ENCODE results near the gene AGPAT3. TPM values are rescaled to one million over a fixed set of nuclear protein-coding genes. Genes with fewer than 3 reads are reported as not detected.
"Not testable (repeated sequence)": the region's sequence is repeated elsewhere in the genome, so short reads cannot be mapped to it uniquely, and the experiment has no call there.

AGPAT3 gene, protein sequence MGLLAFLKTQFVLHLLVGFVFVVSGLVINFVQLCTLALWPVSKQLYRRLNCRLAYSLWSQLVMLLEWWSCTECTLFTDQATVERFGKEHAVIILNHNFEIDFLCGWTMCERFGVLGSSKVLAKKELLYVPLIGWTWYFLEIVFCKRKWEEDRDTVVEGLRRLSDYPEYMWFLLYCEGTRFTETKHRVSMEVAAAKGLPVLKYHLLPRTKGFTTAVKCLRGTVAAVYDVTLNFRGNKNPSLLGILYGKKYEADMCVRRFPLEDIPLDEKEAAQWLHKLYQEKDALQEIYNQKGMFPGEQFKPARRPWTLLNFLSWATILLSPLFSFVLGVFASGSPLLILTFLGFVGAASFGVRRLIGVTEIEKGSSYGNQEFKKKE
- polyA plus RNA-seq (2013, experiment 1 of 2) = 12.9 TPM
- 13.6 TPM for polyA plus RNA-seq (2013, experiment 2 of 2)

DNA sequence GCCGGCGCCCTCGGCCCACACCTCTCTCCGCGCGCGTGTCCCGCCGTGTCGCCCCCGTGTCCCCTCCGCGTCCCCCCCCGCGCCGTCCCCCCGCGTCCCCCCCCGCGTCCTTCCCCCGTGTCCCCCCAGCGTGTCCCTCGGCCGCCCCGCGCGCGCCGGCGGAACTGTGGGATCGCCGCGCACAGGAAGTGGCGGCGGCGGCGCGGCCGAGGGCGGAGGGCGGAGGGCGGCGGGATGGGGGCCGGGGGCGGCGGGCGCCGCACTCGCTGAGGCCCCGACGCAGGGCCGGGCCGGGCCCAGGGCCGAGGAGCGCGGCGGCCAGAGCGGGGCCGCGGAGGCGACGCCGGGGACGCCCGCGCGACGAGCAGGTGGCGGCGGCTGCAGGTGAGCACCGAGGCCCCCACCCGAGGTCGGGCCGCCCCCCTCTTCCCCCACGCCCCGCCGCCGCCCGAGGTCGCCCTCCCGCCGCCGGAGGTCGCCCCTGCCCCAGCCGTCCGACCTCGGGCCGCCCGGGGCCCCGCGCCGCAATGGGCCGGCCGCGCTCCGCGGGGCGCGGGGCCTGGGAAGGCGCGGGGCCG is at the start of gene AGPAT3:
AGPAT3 (plus strand) TSS at position 262 of the 578 bp plus-strand sequence. CDS start 94,459 bp downstream, outside the sequence.
- H3K4me1 ChIP-seq (ENCODE audit: control insufficient read depth, insufficient read depth, low read length, poor library complexity, severe bottlenecking) = no peaks in the 10 kb centered on the region
- no peak within 1 kb of the TSS for H3K27ac ChIP-seq (ENCODE audit: low read depth, low read length, severe bottlenecking)
- H3K4me3 ChIP-seq (ENCODE audit: extremely low read depth, insufficient read depth, low read length, poor library complexity, severe bottlenecking) = peak within 1 kb of the TSS; percentile 53
- no peaks in the 10 kb centered on the region for H3K36me3 ChIP-seq (ENCODE audit: control insufficient read depth, insufficient read depth, low read length)
- H3K9me3 ChIP-seq (ENCODE audit: control insufficient read depth, low read length) = no peaks in the 10 kb centered on the region
- WGBS, 2 experiments (ENCODE audit: insufficient coverage in 2 of 2) = 0% methylated on average over 40 to 41 of the region's 102 CpGs

- no peaks in the 10 kb centered on the region for H3K9me3 ChIP-seq (ENCODE audit: control insufficient read depth, low read length)
- no peak overlapping the region for H3K27ac ChIP-seq (ENCODE audit: low read depth, low read length, severe bottlenecking)
- no peaks in the 10 kb centered on the region for H3K4me1 ChIP-seq (ENCODE audit: control insufficient read depth, insufficient read depth, low read length, poor library complexity, severe bottlenecking)
- H3K4me3 ChIP-seq (ENCODE audit: extremely low read depth, insufficient read depth, low read length, poor library complexity, severe bottlenecking) = no peak overlapping the region
- WGBS, 2 experiments (ENCODE audit: insufficient coverage in 2 of 2) = 92 to 97% methylated on average over 11 to 15 of the region's 15 CpGs
- no peaks in the 10 kb centered on the region for H3K36me3 ChIP-seq (ENCODE audit: control insufficient read depth, insufficient read depth, low read length)
Observed at GRCh38 chr21:43815991-43816390, 49.0 kb upstream of the AGPAT3 start.

DNA sequence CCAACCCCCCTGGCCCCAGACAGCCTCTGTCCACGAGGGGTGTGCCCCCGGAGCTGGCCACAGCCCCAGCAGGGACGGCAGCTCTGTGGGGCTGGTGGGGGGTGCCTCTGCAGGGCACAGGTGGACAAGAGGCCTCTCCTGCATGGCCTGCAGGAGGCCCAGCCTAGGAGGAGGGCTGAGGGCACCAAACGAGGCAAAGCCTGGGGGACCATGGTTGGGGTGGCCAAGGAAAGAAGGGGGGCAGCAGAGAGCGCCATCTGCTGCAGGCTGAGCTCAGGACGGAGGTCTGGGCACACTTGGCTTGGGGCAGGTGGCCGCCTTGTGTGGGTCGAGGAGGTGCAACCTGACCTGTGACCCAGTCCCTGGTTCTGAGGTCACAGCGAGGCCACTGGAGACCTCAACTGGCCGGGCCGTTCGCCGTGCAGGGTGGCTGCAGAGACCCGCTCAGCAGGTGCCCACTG is 48.4 kb upstream of the AGPAT3 start:
- H3K9me3 ChIP-seq (ENCODE audit: control insufficient read depth, low read length) = no peaks in the 10 kb centered on the region
- H3K4me1 ChIP-seq (ENCODE audit: control insufficient read depth, insufficient read depth, low read length, poor library complexity, severe bottlenecking) = no peaks in the 10 kb centered on the region
- H3K27ac ChIP-seq (ENCODE audit: low read depth, low read length, severe bottlenecking) = no peak overlapping the region
- no peaks in the 10 kb centered on the region for H3K36me3 ChIP-seq (ENCODE audit: control insufficient read depth, insufficient read depth, low read length)
- 86 to 87% methylated on average over 11 of the region's 14 CpGs for WGBS, 2 experiments (ENCODE audit: insufficient coverage in 2 of 2)
- H3K4me3 ChIP-seq (ENCODE audit: extremely low read depth, insufficient read depth, low read length, poor library complexity, severe bottlenecking) = no peak overlapping the region

DNA sequence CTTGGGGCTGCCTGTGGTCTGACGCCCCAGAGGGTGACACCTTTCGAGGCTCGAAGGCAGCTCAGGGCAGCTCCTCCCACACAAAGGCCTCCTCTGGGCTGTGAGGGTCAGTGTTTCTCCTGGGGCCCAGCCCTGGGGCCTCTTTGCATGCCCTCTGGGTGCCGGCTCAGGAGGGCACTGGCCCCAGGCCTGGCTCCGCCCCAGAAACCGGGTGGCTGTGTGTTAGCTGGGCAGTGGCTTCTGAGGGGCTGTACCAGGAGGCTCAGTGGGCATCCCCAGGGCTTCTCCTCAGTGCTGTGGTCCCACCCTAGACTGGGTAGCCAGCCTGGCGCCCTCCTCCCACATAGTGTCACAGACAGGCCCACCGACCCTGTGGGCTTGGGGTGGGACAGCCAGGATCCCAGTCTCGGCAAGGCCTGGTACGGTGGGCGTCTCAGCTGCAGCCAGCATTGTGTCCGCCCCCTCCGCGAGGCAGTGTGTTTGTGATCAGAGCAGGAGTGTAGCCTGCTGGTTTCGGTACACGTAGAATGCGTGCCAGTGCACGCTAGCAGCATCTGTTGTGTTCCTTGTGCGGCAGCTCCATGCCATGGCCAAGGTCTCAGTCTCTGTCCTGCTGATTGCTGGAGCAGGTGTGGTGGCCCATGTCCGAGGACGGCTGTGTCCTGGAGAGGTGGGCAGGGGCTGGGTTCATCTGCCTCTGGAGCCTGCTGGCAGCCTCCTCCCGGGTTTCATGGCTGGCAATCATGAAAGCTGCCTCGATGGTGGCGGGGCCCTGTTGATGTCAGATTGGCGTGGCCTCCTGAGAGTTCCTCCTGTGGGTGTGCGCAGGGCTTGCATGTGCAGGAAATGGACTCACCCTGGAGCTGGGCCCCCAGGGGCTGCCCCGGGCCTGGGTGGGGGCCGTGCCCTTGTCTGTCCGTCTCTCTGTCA is 47.6 kb upstream of the AGPAT3 start:
- Histone ChIP-seq H3K9me3 (ENCODE audit: control insufficient read depth, low read length) (no peaks in the 10 kb centered on the region), H3K4me3 (ENCODE audit: extremely low read depth, insufficient read depth, low read length, poor library complexity, severe bottlenecking) (no peak overlapping the region), H3K27ac (ENCODE audit: low read depth, low read length, severe bottlenecking) (no peak overlapping the region), H3K4me1 (ENCODE audit: control insufficient read depth, insufficient read depth, low read length, poor library complexity, severe bottlenecking) (no peaks in the 10 kb centered on the region), H3K36me3 (ENCODE audit: control insufficient read depth, insufficient read depth, low read length) (no peaks in the 10 kb centered on the region)
- 89 to 90% methylated on average over 25 to 28 of the region's 29 CpGs for WGBS, 2 experiments (ENCODE audit: insufficient coverage in 2 of 2)

DNA sequence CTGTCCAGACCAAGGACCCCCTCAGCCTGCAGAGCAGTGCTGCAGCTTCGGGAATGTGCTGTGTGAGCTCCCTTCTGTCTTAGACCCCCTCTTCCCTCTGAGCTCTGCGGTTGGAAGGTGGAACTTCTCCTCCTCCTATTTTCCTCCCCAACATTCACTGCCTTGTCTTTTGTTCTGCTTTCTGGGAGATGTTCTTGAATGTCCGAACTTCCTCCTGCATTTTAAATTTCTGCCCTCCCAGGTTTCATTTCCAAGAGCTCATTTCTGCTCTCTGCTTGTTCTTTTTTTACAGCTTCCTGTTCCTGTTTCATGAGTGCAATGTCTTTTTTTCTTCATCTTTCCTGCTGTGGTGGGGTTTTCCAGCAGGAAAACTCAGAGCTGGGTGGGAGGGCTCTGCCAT is 46.3 kb upstream of the AGPAT3 start:
- H3K4me1 ChIP-seq (ENCODE audit: control insufficient read depth, insufficient read depth, low read length, poor library complexity, severe bottlenecking) = no peaks in the 10 kb centered on the region

DNA sequence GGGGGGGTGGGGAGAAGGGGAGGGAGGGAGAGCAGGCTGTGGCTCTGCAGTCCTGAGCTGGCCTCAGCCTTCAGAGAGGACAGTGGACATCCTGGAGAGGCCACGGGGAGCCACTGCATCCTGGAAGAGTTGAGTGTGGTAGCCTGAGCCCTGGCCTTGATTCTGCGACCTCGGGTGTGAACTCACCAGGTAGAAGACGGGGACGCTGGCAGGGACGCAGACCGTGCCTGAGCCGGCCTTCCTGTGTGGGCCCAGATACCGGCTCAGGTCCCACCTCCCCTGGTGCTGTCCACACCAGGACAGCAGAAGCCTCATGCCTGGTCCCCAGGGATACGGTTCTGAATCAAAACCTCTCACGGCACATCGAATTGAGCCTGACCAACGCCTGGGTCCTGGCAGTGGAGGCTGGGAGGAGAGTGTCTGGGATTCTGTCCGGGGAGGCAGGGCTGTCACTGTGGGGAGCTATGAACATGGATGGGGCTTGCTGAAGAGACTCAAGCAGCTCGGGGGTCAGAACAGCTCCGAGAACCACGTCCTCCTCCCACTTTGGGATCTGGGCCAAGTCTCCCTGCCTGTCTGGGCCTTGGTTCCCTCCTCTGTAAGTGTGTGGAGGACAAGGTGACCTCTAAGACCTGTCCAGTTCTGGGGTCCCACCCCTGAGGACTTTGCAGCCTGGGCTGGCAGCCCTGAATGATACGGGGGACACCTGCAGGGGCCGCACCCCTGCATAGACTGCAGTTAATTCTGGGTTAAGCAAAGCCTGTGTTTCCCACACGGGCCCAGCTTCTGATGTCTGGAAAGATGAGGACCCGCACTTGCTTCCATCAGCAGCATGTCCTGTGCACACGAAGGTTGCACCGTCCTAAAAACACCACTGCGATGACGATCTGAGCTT is 45.3 kb upstream of the AGPAT3 start:
- Histone ChIP-seq H3K36me3 (ENCODE audit: control insufficient read depth, insufficient read depth, low read length) (no peaks in the 10 kb centered on the region), H3K27ac (ENCODE audit: low read depth, low read length, severe bottlenecking) (no peak overlapping the region), H3K4me3 (ENCODE audit: extremely low read depth, insufficient read depth, low read length, poor library complexity, severe bottlenecking) (no peak overlapping the region), H3K9me3 (ENCODE audit: control insufficient read depth, low read length) (no peaks in the 10 kb centered on the region), H3K4me1 (ENCODE audit: control insufficient read depth, insufficient read depth, low read length, poor library complexity, severe bottlenecking) (no peaks in the 10 kb centered on the region)
- 88 to 93% methylated on average over 25 of the region's 25 CpGs for WGBS, 2 experiments (ENCODE audit: insufficient coverage in 2 of 2)

More for the DNA sequence above, 46.3 kb upstream of the AGPAT3 start:
- no peak overlapping the region for H3K4me3 ChIP-seq (ENCODE audit: extremely low read depth, insufficient read depth, low read length, poor library complexity, severe bottlenecking)
- H3K36me3 ChIP-seq (ENCODE audit: control insufficient read depth, insufficient read depth, low read length) = no peaks in the 10 kb centered on the region
- H3K9me3 ChIP-seq (ENCODE audit: control insufficient read depth, low read length) = no peaks in the 10 kb centered on the region
- H3K27ac ChIP-seq (ENCODE audit: low read depth, low read length, severe bottlenecking) = no peak overlapping the region
- WGBS, 2 experiments (ENCODE audit: insufficient coverage in 2 of 2) = 71 to 76% methylated on average over 2 to 3 of the region's 3 CpGs

- Histone ChIP-seq H3K4me1 (ENCODE audit: control insufficient read depth, insufficient read depth, low read length, poor library complexity, severe bottlenecking) (no peaks in the 10 kb centered on the region), H3K4me3 (ENCODE audit: extremely low read depth, insufficient read depth, low read length, poor library complexity, severe bottlenecking) (no peak overlapping the region), H3K9me3 (ENCODE audit: control insufficient read depth, low read length) (no peaks in the 10 kb centered on the region), H3K27ac (ENCODE audit: low read depth, low read length, severe bottlenecking) (no peak overlapping the region), H3K36me3 (ENCODE audit: control insufficient read depth, insufficient read depth, low read length) (no peaks in the 10 kb centered on the region)
- 93 to 95% methylated on average over 11 of the region's 11 CpGs for WGBS, 2 experiments (ENCODE audit: insufficient coverage in 2 of 2)
Observed at GRCh38 chr21:43820466-43820865, 44.6 kb upstream of the AGPAT3 start.

DNA sequence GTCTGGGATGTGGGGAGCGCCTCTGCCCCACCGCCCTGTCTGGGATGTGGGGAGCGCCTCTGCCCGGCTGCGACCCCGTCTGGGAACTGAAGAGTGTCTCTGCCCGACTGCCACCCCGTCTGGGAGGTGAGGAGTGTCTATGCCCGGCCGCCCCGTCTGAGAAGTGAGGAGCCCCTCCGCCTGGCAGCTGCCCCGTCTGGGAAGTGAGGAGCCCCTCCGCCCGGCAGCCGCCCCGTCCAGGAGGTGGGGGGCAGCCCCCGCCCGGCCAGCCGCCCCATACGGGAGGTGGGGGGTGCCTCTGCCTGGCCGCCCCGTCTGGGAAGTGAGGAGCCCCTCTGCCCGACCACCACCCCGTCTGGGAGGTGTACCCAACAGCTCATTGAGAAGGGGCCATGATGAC is 42.9 kb upstream of the AGPAT3 start:
- H3K4me1 ChIP-seq (ENCODE audit: control insufficient read depth, insufficient read depth, low read length, poor library complexity, severe bottlenecking); H3K36me3 ChIP-seq (ENCODE audit: control insufficient read depth, insufficient read depth, low read length); H3K9me3 ChIP-seq (ENCODE audit: control insufficient read depth, low read length); H3K4me3 ChIP-seq (ENCODE audit: extremely low read depth, insufficient read depth, low read length, poor library complexity, severe bottlenecking); H3K27ac ChIP-seq (ENCODE audit: low read depth, low read length, severe bottlenecking): not testable (repeated sequence)
- WGBS, 2 experiments (ENCODE audit: insufficient coverage in 2 of 2) = 97 to 98% methylated on average over 8 to 11 of the region's 25 CpGs

- not testable (repeated sequence) for H3K4me3 ChIP-seq (ENCODE audit: extremely low read depth, insufficient read depth, low read length, poor library complexity, severe bottlenecking); H3K27ac ChIP-seq (ENCODE audit: low read depth, low read length, severe bottlenecking); H3K4me1 ChIP-seq (ENCODE audit: control insufficient read depth, insufficient read depth, low read length, poor library complexity, severe bottlenecking); H3K36me3 ChIP-seq (ENCODE audit: control insufficient read depth, insufficient read depth, low read length); H3K9me3 ChIP-seq (ENCODE audit: control insufficient read depth, low read length)
- whole genome bisulfite sequencing, 2 experiments (ENCODE audit: insufficient coverage in 2 of 2) = no CpG with 5 or more reads among the region's 5 CpGs
Observed at GRCh38 chr21:43822741-43823140, 42.3 kb upstream of the AGPAT3 start.
